Mesenchymal stem cell (in vitro differentiated cells and primary cell): ENCODE measurements around the gene GALNT2.

Experiments used
- DNase-seq: peaks from one replicate; pipeline ENCODE4 v3.0.0-alpha.2; 2013
- H2AFZ ChIP-seq: one replicate; pipeline ENCODE4 v1.6.1; 2013; ENCODE audit warnings: low read depth, mild to moderate bottlenecking, control low read depth, inconsistent platforms, low read length, moderate library complexity
- H2AK5ac ChIP-seq: 2 replicates; pipeline ENCODE4 v1.6.1; 2013; ENCODE audit warnings: low read length, moderate library complexity, mild to moderate bottlenecking, inconsistent platforms; ENCODE audit not compliant: severe bottlenecking
- H2BK120ac ChIP-seq: one replicate; pipeline ENCODE4 v1.6.1; 2013; ENCODE audit warnings: low read depth, mild to moderate bottlenecking, inconsistent platforms, low read length, moderate library complexity
- H2BK12ac ChIP-seq, 2 experiments: one replicate each; pipeline ENCODE4 v1.6.1; 2013; ENCODE audit warnings: inconsistent platforms in 2 of 2, low read length in 2 of 2, mild to moderate bottlenecking in 2 of 2, moderate library complexity in 2 of 2, control low read depth in 1 of 2
- H2BK15ac ChIP-seq: one replicate; pipeline ENCODE4 v1.6.1; 2013; ENCODE audit warnings: mild to moderate bottlenecking, low read depth, inconsistent platforms; ENCODE audit not compliant: poor library complexity, severe bottlenecking
- H2BK5ac ChIP-seq: 2 replicates; pipeline ENCODE4 v1.6.1; 2013; ENCODE audit warnings: low read depth, mild to moderate bottlenecking, low read length, control low read depth, inconsistent platforms; ENCODE audit not compliant: poor library complexity, severe bottlenecking
- H3K14ac ChIP-seq, 2 experiments: one replicate each; pipeline ENCODE4 v1.6.1; 2013; ENCODE audit warnings: inconsistent platforms in 2 of 2, low read length in 2 of 2, control low read depth in 1 of 2, mild to moderate bottlenecking in 1 of 2, moderate library complexity in 1 of 2
- H3K18ac ChIP-seq, 2 experiments: one replicate each; pipeline ENCODE4 v1.6.1; 2013; ENCODE audit warnings: inconsistent platforms in 2 of 2, low read length in 2 of 2, control low read depth in 1 of 2, low read depth in 1 of 2, mild to moderate bottlenecking in 1 of 2
- H3K23ac ChIP-seq, 2 experiments: one replicate each; pipeline ENCODE4 v1.6.1; 2013; ENCODE audit warnings: inconsistent platforms in 2 of 2, low read length in 2 of 2, mild to moderate bottlenecking in 2 of 2, moderate library complexity in 2 of 2, control low read depth in 1 of 2
- H3K27ac ChIP-seq: 2 replicates; pipeline ENCODE4 v1.5.1; 2013; ENCODE audit warnings: mild to moderate bottlenecking, moderate library complexity, low read length, control low read depth, inconsistent platforms; ENCODE audit not compliant: poor library complexity, severe bottlenecking
- H3K27me3 ChIP-seq, 2 experiments: 2 replicates each; pipeline versions ENCODE4 v1.6.1 to v1.7.0; 2013; ENCODE audit warnings: low read length in 2 of 2, mild to moderate bottlenecking in 2 of 2, moderate library complexity in 2 of 2, control low read depth in 1 of 2, inconsistent platforms in 1 of 2; ENCODE audit not compliant: control insufficient read depth in 1 of 2, insufficient read depth in 1 of 2
- H3K36me3 ChIP-seq, 2 experiments: 2 replicates each; pipeline versions ENCODE4 v1.6.1 to v1.7.0; 2013; ENCODE audit warnings: low read length in 2 of 2, control low read depth in 1 of 2, inconsistent platforms in 1 of 2, low read depth in 1 of 2, mild to moderate bottlenecking in 1 of 2; ENCODE audit not compliant: insufficient read depth in 2 of 2, control insufficient read depth in 1 of 2
- H3K4ac ChIP-seq, 2 experiments: one replicate each; pipeline ENCODE4 v1.6.1; 2013; ENCODE audit warnings: inconsistent platforms in 2 of 2, low read length in 2 of 2, mild to moderate bottlenecking in 2 of 2, moderate library complexity in 2 of 2, control low read depth in 1 of 2, low read depth in 1 of 2
- H3K4me1 ChIP-seq: 2 replicates; pipeline ENCODE4 v1.6.1; 2013; ENCODE audit warnings: low read depth, low read length, control low read depth; ENCODE audit not compliant: control insufficient read depth, insufficient read depth
- H3K4me2 ChIP-seq: 2 replicates; pipeline ENCODE4 v1.6.1; 2013; ENCODE audit warnings: low read length, mild to moderate bottlenecking, inconsistent platforms; ENCODE audit not compliant: poor library complexity, severe bottlenecking
- H3K4me3 ChIP-seq, 2 experiments: 2 replicates each; pipeline versions ENCODE4 v1.5.1 to v1.7.0; 2013; ENCODE audit warnings: low read length in 2 of 2, mild to moderate bottlenecking in 2 of 2, control low read depth in 1 of 2, low read depth in 1 of 2; ENCODE audit not compliant: insufficient read depth in 1 of 2
- H3K79me1 ChIP-seq: replicated peaks from 2 replicates; pipeline ENCODE4 v1.6.1; 2013; ENCODE audit warnings: mild to moderate bottlenecking, control low read depth, low read length, inconsistent platforms; ENCODE audit not compliant: poor library complexity, severe bottlenecking
- H3K9ac ChIP-seq: 2 replicates; pipeline ENCODE4 v1.7.0; 2013; ENCODE audit warnings: mild to moderate bottlenecking, low read length, moderate library complexity
- H3K9me3 ChIP-seq: 2 replicates; pipeline ENCODE4 v1.7.0; 2013; ENCODE audit warnings: mild to moderate bottlenecking, low read length; ENCODE audit not compliant: control insufficient read depth
- H4K8ac ChIP-seq: one replicate; pipeline ENCODE4 v1.6.1; 2013; ENCODE audit warnings: inconsistent platforms, mild to moderate bottlenecking, low read length, moderate library complexity
- H4K91ac ChIP-seq: one replicate; pipeline ENCODE4 v1.6.1; 2013; ENCODE audit warnings: mild to moderate bottlenecking, low read length, inconsistent platforms
- WGBS: methylation state at CpG from one replicate; pipeline ENCODE4 v1.1.7; 2013; ENCODE audit warnings: mixed read lengths; 5-methylcytosine and 5-hydroxymethylcytosine counted together

The GALNT2 gene

DNA sequence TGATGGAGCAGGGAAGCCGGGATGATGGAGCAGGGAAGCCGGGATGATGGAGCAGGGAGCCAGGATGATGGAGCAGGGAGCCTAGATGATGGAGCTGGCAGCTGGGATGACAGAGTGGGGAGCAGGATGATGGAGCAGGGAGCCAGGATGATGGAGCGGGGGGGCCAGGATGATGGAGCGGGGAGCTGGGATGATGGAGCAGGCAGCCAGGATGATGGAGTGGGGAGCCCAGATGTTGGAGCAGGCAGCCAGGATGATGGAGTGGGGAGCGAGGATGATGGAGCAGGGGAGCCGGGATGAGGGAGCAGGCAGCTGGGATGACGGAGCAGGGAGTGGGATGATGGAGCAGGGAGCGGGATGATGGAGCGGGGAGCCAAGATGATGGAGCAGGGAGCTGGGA lies 16.0 kb downstream of the GALNT2 start:
- no peak overlapping the region for H2BK5ac ChIP-seq
- H3K4me1 ChIP-seq = peaks cover 37% of the 10 kb centered on the region
- peak overlapping the region in 1 of 2 experiments; percentile 28 for H3K4ac ChIP-seq
- H2BK15ac ChIP-seq = peak overlapping the region; percentile 28
- no peak overlapping the region for H3K14ac ChIP-seq
- H2AK5ac ChIP-seq = peak overlapping the region; percentile 8
- no peak overlapping the region for H3K9ac ChIP-seq
- no peaks in the 10 kb centered on the region for H3K9me3 ChIP-seq
- H2BK12ac ChIP-seq = peak overlapping the region in 1 of 2 experiments; percentile 19
- H3K4me2 ChIP-seq = no peak overlapping the region
- peaks cover 0 to 15% of the 10 kb centered on the region in 2 experiments for H3K36me3 ChIP-seq
- peak overlapping the region; percentile 33 to 34 for H3K18ac ChIP-seq
- peak overlapping the region; percentile 62 for H4K91ac ChIP-seq
- no peak for DNase-seq
- peak overlapping the region; percentile 76 for H4K8ac ChIP-seq
- no peak overlapping the region for H3K23ac ChIP-seq
- peaks cover 17% of the 10 kb centered on the region for H3K79me1 ChIP-seq
- WGBS = 98% methylated on average over 9 of the region's 9 CpGs
- H3K4me3 ChIP-seq = no peak overlapping the region
- H2BK120ac ChIP-seq = no peak overlapping the region
- H2AFZ ChIP-seq = no peak overlapping the region
- no peaks in the 10 kb centered on the region for H3K27me3 ChIP-seq
- H3K27ac ChIP-seq = peak overlapping the region; percentile 10

DNA sequence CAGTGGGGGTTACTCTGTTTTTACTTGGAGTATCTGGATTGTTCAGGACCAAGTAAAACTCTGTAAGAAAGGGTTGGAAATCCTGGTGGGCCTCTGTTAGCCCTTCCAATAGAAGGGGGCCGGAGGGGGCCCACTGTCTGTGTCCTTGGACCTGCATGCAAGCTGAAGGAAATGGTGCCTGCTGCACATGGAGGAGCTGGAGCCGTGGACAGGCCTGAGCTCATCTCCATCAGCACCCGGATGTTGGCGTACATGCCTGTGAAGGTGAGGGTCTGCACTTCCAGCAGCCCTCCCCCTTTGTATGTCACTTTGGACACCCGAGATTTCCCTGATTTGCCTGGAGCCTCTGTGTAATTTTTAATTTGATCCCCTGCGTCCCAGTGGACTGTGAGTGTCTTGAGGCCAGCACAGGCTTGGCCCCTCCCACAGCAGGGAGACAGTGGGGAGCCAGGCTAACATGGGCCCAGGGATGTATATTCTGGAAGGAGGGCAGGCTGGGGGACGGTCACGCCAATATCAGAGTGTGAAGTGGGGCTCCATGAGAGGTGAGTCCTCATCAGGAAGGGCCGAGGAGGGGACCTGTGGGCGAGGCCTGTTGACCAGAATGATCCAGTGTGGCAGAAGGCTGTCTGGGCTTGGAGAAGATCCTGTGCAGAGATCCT lies 16.8 kb downstream of the GALNT2 start:
- Histone ChIP-seq H2BK12ac (peak overlapping the region; percentile 88 to 94), H3K23ac (peak overlapping the region in 1 of 2 experiments; percentile 47), H3K27me3 (no peaks in the 10 kb centered on the region), H3K14ac (peak overlapping the region in 1 of 2 experiments; percentile 73), H3K79me1 (peaks cover 18% of the 10 kb centered on the region), H2BK120ac (peak overlapping the region; percentile 42), H2BK5ac (peak overlapping the region; percentile 93), H2AK5ac (peak overlapping the region; percentile 98), H3K4me3 (peak overlapping the region in 1 of 2 experiments; percentile 52), H4K91ac (peak overlapping the region; percentile 97), H3K4ac (peak overlapping the region; percentile 94 to 97), H3K36me3 (peaks cover 0 to 15% of the 10 kb centered on the region in 2 experiments), H2AFZ (no peak overlapping the region), H3K4me1 (peaks cover 37% of the 10 kb centered on the region), H3K27ac (peak overlapping the region; percentile 99), H3K18ac (peak overlapping the region; percentile 89 to 97), H3K4me2 (peak overlapping the region; percentile 30), H3K9me3 (no peaks in the 10 kb centered on the region), H2BK15ac (peak overlapping the region; percentile 97), H3K9ac (peak overlapping the region; percentile 68), H4K8ac (peak overlapping the region; percentile 83)
- WGBS = 75% methylated on average over 10 of the region's 10 CpGs
- no peak for DNase-seq

DNA sequence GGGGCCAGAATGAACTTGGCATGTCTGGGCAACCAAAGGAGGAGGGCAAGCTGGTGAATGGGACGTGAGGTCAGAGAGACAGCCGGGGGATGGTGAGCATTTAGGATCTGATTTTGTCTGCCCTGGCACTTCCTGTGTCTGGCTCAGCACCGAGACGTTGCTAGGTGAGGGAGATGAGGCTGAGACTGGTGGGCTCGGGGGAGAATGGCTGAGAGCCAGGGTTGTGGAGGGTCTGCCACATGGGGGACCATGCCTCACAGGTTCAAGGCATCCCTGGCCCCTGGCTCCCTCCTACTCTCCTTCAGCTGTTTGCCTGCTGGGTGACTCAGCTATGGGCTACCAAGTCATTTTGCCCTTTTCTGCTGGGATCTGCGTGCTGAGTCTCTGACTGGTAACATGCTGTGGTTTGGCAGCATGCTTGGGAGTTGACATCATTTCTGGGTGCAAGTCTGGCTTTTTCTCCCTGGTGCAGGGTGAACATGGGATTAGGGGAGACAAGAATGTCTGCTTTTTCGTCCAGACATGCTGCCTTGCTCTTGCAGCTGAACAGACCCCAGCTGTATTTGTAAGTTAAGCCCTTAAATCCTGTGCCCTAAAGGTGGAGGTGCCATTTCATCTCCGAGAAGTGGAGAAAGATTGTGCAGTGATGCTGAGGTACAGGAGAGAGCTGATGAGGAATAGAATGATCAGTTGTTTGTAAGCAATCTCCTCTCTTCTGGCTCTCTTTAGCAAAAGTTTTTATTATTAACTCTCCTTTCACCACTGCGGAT lies 17.6 kb downstream of the GALNT2 start:
- Histone ChIP-seq H3K23ac (peak overlapping the region in 1 of 2 experiments; percentile 47), H2BK12ac (peak overlapping the region; percentile 94 to 96), H4K8ac (peak overlapping the region; percentile 83), H3K4me2 (peak overlapping the region; percentile 43), H4K91ac (peak overlapping the region; percentile 97), H2AK5ac (peak overlapping the region; percentile 98), H3K14ac (peak overlapping the region in 1 of 2 experiments; percentile 73), H2BK15ac (peak overlapping the region; percentile 97), H3K27me3 (no peaks in the 10 kb centered on the region), H3K4ac (peak overlapping the region; percentile 94 to 97), H3K36me3 (peaks cover 4 to 15% of the 10 kb centered on the region in 2 experiments), H2BK120ac (peak overlapping the region; percentile 42), H2AFZ (no peak overlapping the region), H2BK5ac (peak overlapping the region; percentile 93), H3K27ac (peak overlapping the region; percentile 99), H3K4me3 (peak overlapping the region in 1 of 2 experiments; percentile 52), H3K79me1 (peaks cover 16% of the 10 kb centered on the region), H3K18ac (peak overlapping the region; percentile 89 to 97), H3K4me1 (peaks cover 34% of the 10 kb centered on the region), H3K9me3 (no peaks in the 10 kb centered on the region), H3K9ac (peak overlapping the region; percentile 68)
- WGBS = 14% methylated on average over 9 of the region's 9 CpGs
- DNase-seq = peak; percentile 99

DNA sequence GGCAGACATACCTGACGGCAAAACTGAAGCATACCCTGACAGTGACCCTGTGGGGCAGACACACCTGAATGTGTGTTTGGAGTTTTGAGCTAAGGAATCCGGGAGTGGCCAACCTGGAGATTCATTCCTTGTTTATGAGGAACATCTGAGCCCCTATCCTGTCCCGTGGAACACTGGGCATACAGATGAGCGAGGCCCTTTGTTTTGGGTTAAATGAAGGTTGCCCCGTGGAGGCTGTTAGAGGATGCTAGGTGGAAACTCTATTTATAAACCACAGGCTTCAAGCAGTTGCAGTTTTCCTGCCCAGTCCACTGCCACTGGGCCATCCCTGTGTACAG lies 18.1 kb downstream of the GALNT2 start:
- Histone ChIP-seq H3K4me3 (peak overlapping the region in 1 of 2 experiments; percentile 44), H2BK5ac (peak overlapping the region; percentile 93), H2AK5ac (peak overlapping the region; percentile 95), H3K14ac (no peak overlapping the region), H4K8ac (peak overlapping the region; percentile 22), H3K4me1 (peaks cover 35% of the 10 kb centered on the region), H3K36me3 (peaks cover 9 to 14% of the 10 kb centered on the region in 2 experiments), H3K9me3 (no peaks in the 10 kb centered on the region), H3K9ac (peak overlapping the region; percentile 62), H3K27me3 (no peaks in the 10 kb centered on the region), H3K79me1 (peaks cover 14% of the 10 kb centered on the region), H2BK12ac (peak overlapping the region; percentile 69 to 96), H2BK120ac (peak overlapping the region; percentile 59), H2AFZ (no peak overlapping the region), H3K4me2 (peak overlapping the region; percentile 43), H4K91ac (peak overlapping the region; percentile 80), H3K4ac (peak overlapping the region; percentile 18 to 75), H3K18ac (peak overlapping the region; percentile 14 to 81), H3K23ac (no peak overlapping the region), H3K27ac (peak overlapping the region; percentile 99), H2BK15ac (no peak overlapping the region)
- DNase-seq = no peak
- 47% methylated on average over 5 of the region's 5 CpGs for WGBS
